SK-N-MC (cell line): Measurements from ENCODE around the gene PRCC.

ENCODE experiments used
- DNase-seq: peaks from one replicate; pipeline ENCODE4 v3.0.0-alpha.2; 2011; ENCODE audit warnings: low read depth, low spot score
- H3K27ac ChIP-seq: fragments of 200-600 bp; sonication (generic); 2 replicates; pipeline ENCODE4 v1.5.1; 2016; ENCODE audit warnings: mixed run types
- H3K36me3 ChIP-seq: fragments of 200-600 bp; sonication (generic); 2 replicates; pipeline ENCODE4 v1.6.1; 2017; ENCODE audit warnings: antibody characterized with exemption, low read length, mixed read lengths; ENCODE audit not compliant: insufficient read depth
- H3K4me3 ChIP-seq: fragments of 200-600 bp; sonication (generic); 2 replicates; pipeline ENCODE4 v1.5.1; 2016
- H3K9ac ChIP-seq: fragments of 200-600 bp; sonication (generic); 2 replicates; pipeline ENCODE4 v1.8.0; 2017; ENCODE audit warnings: mixed run types, mixed read lengths; ENCODE audit not compliant: insufficient read length
- H3K9me3 ChIP-seq: fragments of 200-600 bp; sonication (generic); 2 replicates; pipeline ENCODE4 v1.6.1; 2017; ENCODE audit warnings: low read depth, mild to moderate bottlenecking, antibody characterized with exemption, low read length, moderate library complexity, mixed read lengths
- EZH2 ChIP-seq: fragments of 200-600 bp; sonication (generic); IDR thresholded peaks from one replicate; pipeline ENCODE4 v1.6.1; 2017; ENCODE audit warnings: antibody characterized with exemption
- FOXP2 ChIP-seq: optimal IDR thresholded peaks from 2 replicates; pipeline ENCODE3; 2011; ENCODE audit warnings: mild to moderate bottlenecking, moderate library complexity; ENCODE audit not compliant: insufficient read depth; ENCODE audit errors: extremely low read length, control extremely low read depth
- POLR2AphosphoS5 ChIP-seq: IDR thresholded peaks from 2 replicates; pipeline ENCODE4 v1.6.1; 2012; ENCODE audit warnings: mild to moderate bottlenecking, low read depth, low read length, borderline replicate concordance

The PRCC gene

DNA sequence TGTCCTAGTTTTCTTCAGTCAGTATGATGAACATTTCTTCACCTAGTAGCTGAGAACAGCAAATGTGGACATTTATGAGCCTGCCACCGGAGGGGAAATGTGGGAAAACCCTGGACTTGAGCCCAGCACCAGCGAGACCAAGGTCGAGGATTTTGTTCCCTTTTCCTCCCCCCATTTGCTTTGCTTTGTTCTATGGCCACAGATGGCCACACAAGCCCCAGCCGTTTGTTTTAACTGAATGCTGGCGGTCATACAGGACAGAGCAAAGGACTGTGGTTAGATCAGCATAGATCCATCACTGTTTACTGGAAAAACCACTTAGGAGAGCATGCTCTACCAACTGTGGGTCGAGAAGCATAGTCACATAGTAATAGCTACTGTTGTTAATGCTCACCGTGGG lies 28.5 kb downstream of the PRCC start:
- Histone ChIP-seq H3K9ac (no peak overlapping the region), H3K9me3 (no peaks in the 10 kb centered on the region), H3K36me3 (peaks cover 97% of the 10 kb centered on the region), H3K27ac (no peak overlapping the region), H3K4me3 (no peak overlapping the region)
- TF ChIP-seq FOXP2 (no peak), POLR2AphosphoS5 (no peak), EZH2 (no peak)
- no peak for DNase-seq

DNA sequence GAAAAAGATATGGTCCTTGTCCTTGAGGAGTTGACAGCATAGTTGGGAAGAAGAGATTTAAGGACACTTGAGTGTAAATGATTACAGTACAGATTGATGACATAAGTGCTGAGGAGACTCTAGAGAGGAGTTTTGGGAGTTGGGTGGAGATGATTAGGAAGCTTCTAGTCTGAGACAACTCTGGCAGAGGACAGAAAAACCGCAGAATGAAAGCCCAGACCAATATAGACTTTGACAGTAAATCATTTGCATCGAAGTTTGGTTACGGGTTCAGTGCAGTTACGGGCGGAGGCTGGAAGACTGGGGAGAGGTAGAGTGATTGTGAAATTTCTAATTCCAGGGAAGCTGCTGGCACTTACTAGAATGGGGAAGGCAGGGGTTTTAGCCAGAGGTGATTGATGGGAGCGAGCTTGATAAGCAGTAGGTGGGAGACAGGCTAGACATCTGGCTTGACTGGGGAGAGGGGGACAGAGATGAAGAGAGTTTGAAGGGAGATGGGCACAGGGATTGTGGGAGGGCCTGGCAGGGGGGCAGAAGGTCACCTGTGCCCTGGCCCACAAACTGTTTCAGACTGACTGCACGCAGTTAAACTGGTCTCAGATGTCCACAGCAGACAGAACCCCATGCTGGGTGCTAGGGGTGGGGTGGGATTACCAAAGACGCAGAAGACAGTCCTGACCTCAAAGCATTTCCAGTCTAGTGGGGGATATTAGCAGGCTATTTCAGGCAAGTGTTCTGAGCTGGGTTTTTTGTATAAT lies 29.2 kb downstream of the PRCC start:
- no peak for DNase-seq
- no peak overlapping the region for H3K27ac ChIP-seq
- no peak overlapping the region for H3K9ac ChIP-seq
- no peaks in the 10 kb centered on the region for H3K9me3 ChIP-seq
- H3K36me3 ChIP-seq, result peaks cover 91% of the 10 kb centered on the region
- no peak for TF ChIP-seq FOXP2
- TF ChIP-seq POLR2AphosphoS5, result no peak
- TF ChIP-seq EZH2, result no peak
- no peak overlapping the region for H3K4me3 ChIP-seq

DNA sequence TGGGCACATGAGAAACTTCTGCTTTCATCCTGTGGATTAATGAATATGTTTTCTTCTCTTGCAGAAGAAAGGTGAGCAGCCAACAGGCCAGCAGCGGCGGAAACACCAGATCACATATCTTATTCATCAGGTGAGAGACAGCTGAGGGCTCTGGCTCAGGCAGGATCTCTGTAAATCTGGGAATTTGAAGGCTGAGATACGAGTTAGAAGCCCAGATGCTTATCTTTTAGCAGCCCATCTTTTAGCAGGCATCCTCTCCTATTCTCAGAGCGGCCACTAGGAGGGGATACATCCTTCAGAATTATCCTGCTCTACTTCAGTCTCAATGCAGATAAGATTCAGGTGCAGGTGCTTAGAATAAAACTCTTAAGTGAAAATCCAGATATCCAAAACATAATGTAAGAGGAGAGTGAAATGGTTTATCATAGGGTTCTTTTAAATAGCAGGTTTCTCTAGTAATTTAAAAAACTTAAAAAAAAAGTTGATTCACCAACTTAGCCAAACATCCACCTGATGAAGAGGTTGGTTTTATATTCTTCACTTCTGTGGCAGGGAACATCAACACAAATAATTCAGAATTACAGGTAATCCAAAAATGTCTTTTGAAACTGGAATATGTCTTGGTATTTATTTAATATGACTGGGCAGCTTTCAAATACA lies 30.0 kb downstream of the PRCC start:
- Histone ChIP-seq H3K27ac (no peak overlapping the region), H3K36me3 (peaks cover 83% of the 10 kb centered on the region), H3K4me3 (no peak overlapping the region), H3K9me3 (no peaks in the 10 kb centered on the region), H3K9ac (no peak overlapping the region)
- no peak for DNase-seq
- no peak for TF ChIP-seq POLR2AphosphoS5
- TF ChIP-seq EZH2, result no peak
- no peak for TF ChIP-seq FOXP2

DNA sequence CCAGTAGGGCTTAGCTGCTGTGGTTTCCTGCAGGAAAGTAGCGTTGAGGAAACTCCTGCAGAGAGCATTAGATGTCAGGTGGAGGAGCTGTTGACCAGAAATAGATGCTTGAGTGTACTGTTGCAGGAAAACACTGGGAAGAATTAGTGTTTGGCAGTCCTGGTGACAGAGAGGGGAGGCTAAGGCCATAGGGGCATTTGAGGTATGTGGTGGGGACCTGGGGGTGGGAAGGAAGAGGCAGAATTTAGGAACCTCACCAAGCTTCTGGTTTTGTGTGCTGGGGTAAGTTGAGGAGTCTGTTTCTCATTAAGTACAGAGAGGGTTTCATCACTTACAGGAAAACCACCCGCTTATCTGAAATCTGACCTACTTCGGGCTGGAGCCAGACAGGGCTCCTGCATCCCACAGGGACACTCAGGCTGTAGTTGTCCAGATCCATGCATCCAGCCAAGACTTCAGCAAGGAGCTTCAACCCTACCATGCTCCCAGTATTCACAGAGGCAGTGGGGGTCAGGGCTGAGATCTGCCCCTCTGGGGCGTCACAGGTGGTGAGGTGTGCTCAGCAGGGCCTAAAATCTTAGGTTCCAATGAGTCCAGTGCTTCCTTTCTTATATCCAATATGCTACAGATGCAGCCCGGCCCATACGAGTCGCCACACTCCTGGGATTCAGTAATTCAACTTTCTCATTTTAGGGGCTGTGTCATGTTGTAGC lies 34.2 kb downstream of the PRCC start:
- no peak for TF ChIP-seq EZH2
- no peak for TF ChIP-seq POLR2AphosphoS5
- TF ChIP-seq FOXP2, result peak; percentile 72
- Histone ChIP-seq H3K27ac (peak overlapping the region; percentile 72), H3K9ac (no peak overlapping the region), H3K4me3 (peak overlapping the region; percentile 44), H3K36me3 (peaks cover 44% of the 10 kb centered on the region), H3K9me3 (no peaks in the 10 kb centered on the region)
- DNase-seq, result peak; percentile 66

DNA sequence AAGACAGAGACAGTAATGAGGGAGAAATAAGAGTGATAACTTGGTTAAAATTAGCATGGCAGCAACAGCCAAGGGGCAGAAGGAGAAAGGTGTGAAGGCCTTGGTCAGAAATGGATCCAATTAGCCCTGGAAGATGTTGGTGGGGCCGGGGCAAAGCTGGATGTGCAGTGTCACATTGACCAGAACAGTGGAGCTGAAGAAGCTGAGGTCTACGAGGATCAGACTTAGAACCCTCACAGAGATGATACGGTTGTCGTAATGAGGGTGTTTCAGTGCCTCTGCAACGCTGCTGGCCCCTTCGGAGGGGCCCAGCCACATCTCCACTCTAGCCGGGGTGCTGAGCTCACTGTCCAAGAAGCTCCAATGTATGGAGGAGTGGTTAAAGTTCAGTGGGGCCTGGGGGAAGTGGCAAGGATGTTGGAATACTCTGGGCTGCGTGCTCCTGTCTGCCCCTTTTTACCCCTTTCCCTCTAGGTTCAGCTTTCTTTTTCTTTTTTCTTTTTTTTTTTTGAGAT lies 35.1 kb downstream of the PRCC start:
- Histone ChIP-seq H3K27ac (peak overlapping the region; percentile 72; the same call in 1 of the 2 replicates), H3K9ac (no peak overlapping the region), H3K36me3 (peaks cover 34% of the 10 kb centered on the region), H3K4me3 (no peak overlapping the region), H3K9me3 (no peaks in the 10 kb centered on the region)
- no peak for TF ChIP-seq FOXP2
- no peak for TF ChIP-seq EZH2
- no peak for TF ChIP-seq POLR2AphosphoS5
- no peak for DNase-seq

DNA sequence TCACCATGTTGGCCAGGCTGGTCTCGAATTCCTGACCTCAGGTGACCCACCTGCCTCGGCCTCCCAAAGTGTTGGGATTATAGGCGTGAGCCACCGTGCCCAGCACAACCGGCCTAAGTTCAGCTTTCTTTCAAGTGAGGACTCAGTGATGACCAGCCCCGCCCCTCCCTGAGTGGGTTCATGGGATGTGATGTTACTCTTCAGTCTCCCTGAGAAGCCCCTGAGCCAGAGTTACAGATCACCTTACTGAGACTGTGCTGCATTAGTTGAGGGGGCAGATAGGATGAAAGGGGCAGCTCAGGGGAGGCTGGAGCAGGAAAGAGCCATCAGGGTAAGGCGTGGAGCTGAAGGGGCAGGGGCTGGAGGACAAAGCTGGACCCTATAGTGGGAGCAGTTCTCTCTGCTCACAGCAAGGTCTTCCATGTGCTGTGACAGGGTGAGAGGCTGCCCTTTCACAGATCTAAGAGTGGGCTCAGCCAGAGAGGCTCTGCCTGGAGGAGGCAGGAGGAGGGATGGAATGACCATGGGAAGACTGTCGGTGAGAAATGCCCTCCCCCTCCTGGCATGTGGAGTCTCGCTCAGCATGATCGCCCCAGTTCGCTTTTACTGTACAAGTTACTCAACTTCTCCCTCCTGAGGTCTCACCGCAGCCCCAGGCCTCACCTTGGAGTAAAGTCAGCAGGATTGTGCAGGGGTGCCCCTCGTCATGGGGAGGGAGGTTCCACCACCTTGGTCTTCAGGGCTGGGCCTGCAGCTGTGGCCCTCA lies 35.9 kb downstream of the PRCC start:
- no peak overlapping the region for H3K4me3 ChIP-seq
- TF ChIP-seq POLR2AphosphoS5, result no peak
- TF ChIP-seq FOXP2, result no peak
- TF ChIP-seq EZH2, result no peak
- H3K9me3 ChIP-seq, result no peaks in the 10 kb centered on the region
- H3K9ac ChIP-seq, result no peak overlapping the region
- DNase-seq, result no peak
- H3K36me3 ChIP-seq, result peaks cover 27% of the 10 kb centered on the region
- H3K27ac ChIP-seq, result 0 out of 2 replicates have a peak overlapping the region, but pooled peaks have one; percentile 38

DNA sequence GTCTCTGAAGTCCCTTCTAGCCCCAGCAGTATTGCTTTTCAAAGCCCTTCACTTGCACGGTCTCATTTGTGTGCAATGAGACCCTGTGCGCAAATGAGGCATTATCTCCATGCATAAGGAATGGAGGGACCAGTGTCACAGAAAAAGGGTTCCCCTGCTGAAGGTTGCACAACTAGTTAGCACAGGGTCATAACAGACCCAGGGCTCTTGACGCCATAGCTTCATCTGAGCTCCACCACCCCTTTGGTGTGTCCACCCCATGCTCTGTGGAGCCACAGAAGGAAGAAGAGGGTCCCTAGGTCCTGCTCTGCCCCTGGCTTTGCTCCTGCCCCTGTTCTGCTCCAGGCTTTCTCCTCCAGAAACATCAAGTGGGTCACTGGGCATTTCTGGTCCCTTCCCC lies 36.7 kb downstream of the PRCC start:
- H3K4me3 ChIP-seq, result no peak overlapping the region
- no peak for DNase-seq
- H3K9me3 ChIP-seq, result no peaks in the 10 kb centered on the region
- H3K9ac ChIP-seq, result no peak overlapping the region
- H3K27ac ChIP-seq, result peak overlapping the region; percentile 38; the same call in 1 of the 2 replicates
- no peak for TF ChIP-seq EZH2
- TF ChIP-seq FOXP2, result no peak
- peaks cover 19% of the 10 kb centered on the region for H3K36me3 ChIP-seq

DNA sequence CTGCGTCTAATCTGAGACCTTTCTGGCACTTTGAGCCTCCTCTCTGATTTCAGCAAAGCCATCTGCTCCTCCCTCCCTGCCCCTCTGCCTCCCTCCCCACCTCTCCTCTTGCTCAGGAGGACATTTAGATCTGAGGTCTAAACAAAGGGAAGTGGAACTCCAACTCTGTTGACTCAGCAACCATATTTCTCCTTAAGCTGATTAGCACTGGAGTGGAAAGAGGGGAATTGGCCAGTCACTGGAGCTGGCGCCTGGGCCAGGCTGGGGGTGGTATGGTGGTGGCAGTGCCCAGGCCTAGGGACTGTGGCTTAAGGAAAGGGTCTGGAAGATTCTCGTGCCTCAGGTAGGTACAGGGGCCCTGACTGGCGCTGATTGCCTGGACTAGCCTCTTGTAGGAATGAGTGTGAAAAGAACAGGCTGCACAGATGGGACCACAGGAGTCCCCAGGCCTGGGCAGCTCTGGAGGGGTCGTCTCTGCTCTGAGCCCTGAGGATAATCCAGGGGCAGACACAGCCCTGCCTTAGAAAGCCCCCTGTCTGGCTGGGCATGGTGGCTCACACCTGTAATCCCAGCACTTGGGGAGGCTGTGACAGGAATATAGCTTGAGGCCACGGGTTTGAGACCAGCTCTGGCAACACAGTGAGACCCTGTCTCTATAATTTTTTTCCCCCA lies 37.4 kb downstream of the PRCC start:
- peak overlapping the region; percentile 38 for H3K27ac ChIP-seq
- no peak for DNase-seq
- H3K9ac ChIP-seq, result peak overlapping the region; percentile 39
- TF ChIP-seq EZH2, result no peak
- TF ChIP-seq FOXP2, result no peak
- TF ChIP-seq POLR2AphosphoS5, result no peak
- H3K9me3 ChIP-seq, result no peaks in the 10 kb centered on the region
- no peak overlapping the region for H3K4me3 ChIP-seq
- H3K36me3 ChIP-seq, result peaks cover 12% of the 10 kb centered on the region
